H1 (cell line): ENCODE results near the gene SHANK1. TPM values are rescaled to one million over a fixed set of nuclear protein-coding genes. Genes with fewer than 3 reads are reported as not detected.

Experiments
- CTCF ChIA-PET: fragments of 300-600 bp; sonication (Branson Sonifier 250); formaldehyde crosslinking; loops from one replicate; lab custom pipeline; 2021; ENCODE audit not compliant: partially characterized antibody; lab: Charles Lee
- POLR2A ChIA-PET: fragments of 300-600 bp; sonication (Branson Sonifier 250); formaldehyde crosslinking; loops from one replicate; lab custom pipeline; 2021; ENCODE audit warnings: inconsistent platforms; ENCODE audit not compliant: partially characterized antibody; lab: Charles Lee
- DNase-seq, 2 experiments: peaks; one replicate each; pipeline versions ENCODE4 v3.0.0 to v3.0.0-alpha.2; 2010 to 2022; ENCODE audit warnings: low spot score in 2 of 2, low read depth in 1 of 2, mixed read lengths in 1 of 2
- FAIRE-seq: peaks from 2 replicates; lab custom pipeline; 2011; peaks lifted over from hg19 to GRCh38; lab: Jason Lieb, UNC
- H2AFZ ChIP-seq: 2 replicates; pipeline ENCODE4 v1.8.1; 2012; ENCODE audit warnings: low read length, inconsistent platforms
- H2AK5ac ChIP-seq: 2 replicates; pipeline ENCODE4 v1.6.1; 2013; ENCODE audit warnings: low read depth, low read length
- H2BK120ac ChIP-seq: replicated peaks from 2 replicates; pipeline ENCODE3; 2013; ENCODE audit warnings: low read depth, low read length, inconsistent platforms
- H2BK12ac ChIP-seq: 2 replicates; pipeline ENCODE4 v1.6.1; 2013; ENCODE audit warnings: low read depth, low read length
- H2BK15ac ChIP-seq: 2 replicates; pipeline ENCODE4 v1.6.1; 2013; ENCODE audit warnings: low read length
- H2BK20ac ChIP-seq: 2 replicates; pipeline ENCODE4 v1.6.1; 2013; ENCODE audit warnings: low read length
- H2BK5ac ChIP-seq: 2 replicates; pipeline ENCODE4 v1.6.1; 2013; ENCODE audit warnings: low read depth, low read length
- H3K14ac ChIP-seq: 2 replicates; pipeline ENCODE4 v1.6.1; 2013; ENCODE audit warnings: inconsistent platforms; ENCODE audit not compliant: insufficient read length
- H3K18ac ChIP-seq: 2 replicates; pipeline ENCODE4 v1.6.1; 2013; ENCODE audit warnings: low read length; ENCODE audit errors: extremely low read depth
- H3K23ac ChIP-seq: 2 replicates; pipeline ENCODE4 v1.6.1; 2013; ENCODE audit warnings: inconsistent platforms; ENCODE audit not compliant: insufficient read length
- H3K23me2 ChIP-seq: 2 replicates; pipeline ENCODE4 v1.6.1; 2013; ENCODE audit warnings: low read depth, low read length
- H3K27ac ChIP-seq: 2 replicates; pipeline ENCODE4 v1.6.1; 2011; ENCODE audit warnings: low read depth, low read length, inconsistent platforms
- H3K27me3 ChIP-seq, 4 experiments: replicated peaks in 1 of 4; 1 replicate in 1 of 4; 2 replicates in 3 of 4; pipeline versions ENCODE4 v1.6.1 to v1.8.1; 2011 to 2013; ENCODE audit warnings: low read length in 3 of 4, mild to moderate bottlenecking in 3 of 4, inconsistent platforms in 2 of 4, mixed read lengths in 2 of 4, moderate library complexity in 1 of 4; ENCODE audit not compliant: control insufficient read depth in 3 of 4, insufficient read depth in 3 of 4; ENCODE audit errors: extremely low read depth in 1 of 4
- H3K36me3 ChIP-seq, 4 experiments: 2 replicates each; pipeline versions ENCODE4 v1.6.1 to v1.8.1; 2011 to 2013; ENCODE audit warnings: mild to moderate bottlenecking in 4 of 4, low read length in 3 of 4, moderate library complexity in 2 of 4, control low read depth in 1 of 4, inconsistent platforms in 1 of 4; ENCODE audit not compliant: insufficient read depth in 4 of 4, control insufficient read depth in 2 of 4
- H3K4ac ChIP-seq: replicated peaks from 2 replicates; pipeline ENCODE3; 2013; ENCODE audit warnings: low read length, low read depth, mixed read lengths, inconsistent platforms; ENCODE audit not compliant: insufficient read length
- H3K4me1 ChIP-seq, 4 experiments: replicated peaks in 1 of 4; 1 replicate in 1 of 4; 2 replicates in 3 of 4; pipeline versions ENCODE4 v1.6.1 to v1.8.1; 2011 to 2013; ENCODE audit warnings: low read length in 3 of 4, inconsistent platforms in 2 of 4, mixed read lengths in 1 of 4; ENCODE audit not compliant: insufficient read depth in 4 of 4, control insufficient read depth in 3 of 4
- H3K4me2 ChIP-seq, 2 experiments: 2 replicates each; pipeline versions ENCODE4 v1.6.1 to v1.8.1; 2011 to 2013; ENCODE audit warnings: low read depth in 2 of 2, low read length in 2 of 2, control low read depth in 1 of 2, inconsistent platforms in 1 of 2, mild to moderate bottlenecking in 1 of 2; ENCODE audit not compliant: insufficient read depth in 1 of 2
- H3K4me3 ChIP-seq, 4 experiments: fragments of 200-600, 300-600 bp in 1 of 4; sonication (generic), shearing (Covaris generic), sonication (Bioruptor Twin) in 1 of 4; 2 replicates each; pipeline versions ENCODE4 v1.5.1 to v1.8.1; 2011 to 2016; ENCODE audit warnings: low read length in 4 of 4, low read depth in 3 of 4, control low read depth in 2 of 4, inconsistent platforms in 2 of 4, mild to moderate bottlenecking in 2 of 4, mixed read lengths in 1 of 4, moderate library complexity in 1 of 4; ENCODE audit not compliant: insufficient read depth in 2 of 4; ENCODE audit errors: extremely low read depth in 1 of 4
- H3K56ac ChIP-seq: replicated peaks from 2 replicates; pipeline ENCODE3; 2013; ENCODE audit warnings: low read depth, mild to moderate bottlenecking, mixed read lengths, low read length, inconsistent platforms; ENCODE audit not compliant: insufficient read length
- H3K79me1 ChIP-seq: 2 replicates; pipeline ENCODE4 v1.6.1; 2013; ENCODE audit warnings: low read depth, low read length, control low read depth
- H3K79me2 ChIP-seq, 2 experiments: 2 replicates each; pipeline versions ENCODE4 v1.6.1 to v1.8.1; 2012 to 2013; ENCODE audit warnings: low read length in 2 of 2, mild to moderate bottlenecking in 2 of 2, inconsistent platforms in 1 of 2; ENCODE audit not compliant: insufficient read depth in 2 of 2, control insufficient read depth in 1 of 2
- H3K9ac ChIP-seq, 4 experiments: replicated peaks in 1 of 4; 1 replicate in 1 of 4; 2 replicates in 3 of 4; pipeline versions ENCODE4 v1.6.1 to v1.8.1; 2011 to 2013; ENCODE audit warnings: low read depth in 3 of 4, low read length in 3 of 4, control low read depth in 2 of 4, mild to moderate bottlenecking in 2 of 4, moderate library complexity in 2 of 4, inconsistent platforms in 1 of 4; ENCODE audit errors: extremely low read depth in 1 of 4
- H3K9me3 ChIP-seq, 2 experiments: 2 replicates each; pipeline versions ENCODE4 v1.6.1 to v1.8.1; 2012 to 2013; ENCODE audit warnings: mild to moderate bottlenecking in 2 of 2, moderate library complexity in 2 of 2, control low read depth in 1 of 2, inconsistent platforms in 1 of 2, low read depth in 1 of 2, low read length in 1 of 2, mixed read lengths in 1 of 2; ENCODE audit not compliant: insufficient read depth in 2 of 2
- H4K20me1 ChIP-seq, 2 experiments: replicated peaks in 1 of 2; 2 replicates each; pipeline versions ENCODE3 to v1.8.1; 2011 to 2013; ENCODE audit warnings: inconsistent platforms in 2 of 2, low read length in 2 of 2, mild to moderate bottlenecking in 1 of 2; ENCODE audit not compliant: insufficient read depth in 2 of 2, control insufficient read depth in 1 of 2
- H4K5ac ChIP-seq: 2 replicates; pipeline ENCODE4 v1.6.1; 2013; ENCODE audit warnings: low read length, low read depth, mixed read lengths, inconsistent platforms; ENCODE audit not compliant: insufficient read length
- H4K8ac ChIP-seq: 2 replicates; pipeline ENCODE4 v1.8.0; 2013; ENCODE audit warnings: mild to moderate bottlenecking, moderate library complexity, low read length, inconsistent platforms; ENCODE audit not compliant: insufficient read depth; ENCODE audit errors: extremely low read depth
- H4K91ac ChIP-seq: replicated peaks from 2 replicates; pipeline ENCODE3; 2013; ENCODE audit warnings: low read length, mixed read lengths, inconsistent platforms; ENCODE audit not compliant: insufficient read length
- ASH2L ChIP-seq: fragments of 200-600, 300-600 bp; sonication (generic); IDR thresholded peaks from one replicate; pipeline ENCODE4 v1.7.1; 2017; ENCODE audit warnings: low read length
- CEBPB ChIP-seq: IDR thresholded peaks from 2 replicates; pipeline ENCODE4 v1.6.1; 2012; ENCODE audit warnings: low read depth, low read length
- CHD2 ChIP-seq: IDR thresholded peaks from 2 replicates; pipeline ENCODE4 v1.6.1; 2012; ENCODE audit warnings: low read length, improper control_type of control experiment
- FOSL1 ChIP-seq: IDR thresholded peaks from 2 replicates; pipeline ENCODE4 v1.6.1; 2011; ENCODE audit warnings: mild to moderate bottlenecking, low read depth, low read length, moderate library complexity; ENCODE audit not compliant: insufficient read depth
- HDAC6 ChIP-seq: IDR thresholded peaks from one replicate; pipeline ENCODE4 v1.7.1; 2012; ENCODE audit warnings: low read depth, mild to moderate bottlenecking, inconsistent platforms, low read length, moderate library complexity
- JUND ChIP-seq: IDR thresholded peaks from 2 replicates; pipeline ENCODE4 v1.6.1; 2011; ENCODE audit warnings: mild to moderate bottlenecking, improper control_type of control experiment, low read length
- POLR2AphosphoS5 ChIP-seq: IDR thresholded peaks from 2 replicates; pipeline ENCODE4 v1.6.1; 2011; ENCODE audit warnings: low read depth, low read length
- RXRA ChIP-seq: IDR thresholded peaks from 2 replicates; pipeline ENCODE4 v1.6.1; 2011; ENCODE audit warnings: low read depth, mild to moderate bottlenecking, low read length, moderate library complexity; ENCODE audit not compliant: insufficient read depth
- SIX5 ChIP-seq: IDR thresholded peaks from 2 replicates; pipeline ENCODE4 v1.6.1; 2011; ENCODE audit warnings: mild to moderate bottlenecking, low read depth, low read length
- TAF1 ChIP-seq: IDR thresholded peaks from 2 replicates; pipeline ENCODE4 v1.6.1; 2011; ENCODE audit warnings: mild to moderate bottlenecking, low read depth, low read length
- TBP ChIP-seq: IDR thresholded peaks from 2 replicates; pipeline ENCODE4 v1.6.1; 2011; ENCODE audit warnings: low read depth, low read length, improper control_type of control experiment
- ZNF274 ChIP-seq: IDR thresholded peaks from 2 replicates; pipeline ENCODE4 v1.7.0; 2012; ENCODE audit warnings: low read length, borderline replicate concordance; ENCODE audit errors: extremely low read depth
- WGBS, 2 experiments: shearing (Covaris generic) in 1 of 2; methylation state at CpG; one replicate each; pipeline versions ENCODE4 v1.1.6 to v1.1.7; 2013 to 2015; ENCODE audit warnings: low lambda C conversion rate in 2 of 2, mixed read lengths in 2 of 2, inconsistent platforms in 1 of 2, low coverage in 1 of 2, missing lambda C conversion rate in 1 of 2; ENCODE audit not compliant: insufficient replicate concordance in 2 of 2, insufficient coverage in 1 of 2, insufficient read length in 1 of 2; ENCODE audit errors: extremely low coverage in 1 of 2, missing lambda C conversion rate in 1 of 2; 5-methylcytosine and 5-hydroxymethylcytosine counted together
- polyA plus RNA-seq, 7 experiments: library from polyadenylated mRNA; depleted of rRNA in 3 of 7; stranded (reverse) in 5 of 7; unstranded in 2 of 7; fragments of >200 nt in 5 of 7; fragments of 200-250 nt in 2 of 7; gene quantifications; 1 replicate in 5 of 7; 2 replicates in 1 of 7; 4 replicates in 1 of 7; pipeline versions ENCODE4 v1.2.1 to v1.2.3, GENCODE V29; 2011 to 2013; ENCODE audit warnings: missing spikeins in 2 of 7, mixed read lengths in 2 of 7
- total RNA-seq: library from RNA; stranded (reverse); fragmentation: NEBNext Ultra II Directional; extraction: Animal tissue kit (Norgen Biotek cat#: 25700); gene quantifications from 2 replicates; pipeline ENCODE4 v1.2.1, GENCODE V29; 2021
- TF ChIP-seq, protein P1 (sequence below): IDR thresholded peaks from 2 replicates; pipeline ENCODE4 v1.6.1; 2012; ENCODE audit warnings: inconsistent platforms
- TF ChIP-seq, protein P2 (sequence below): IDR thresholded peaks from 2 replicates; pipeline ENCODE4 v1.6.1; 2011; ENCODE audit warnings: low read depth, mild to moderate bottlenecking, low read length; ENCODE audit not compliant: insufficient read depth

Gene SHANK1
- total and polyA plus RNA-seq, 2 of the 8 experiments (the other 6 are each of a cell fraction or from before 2014, with no cell fraction given): 1.1 to 3.7 TPM

DNA sequence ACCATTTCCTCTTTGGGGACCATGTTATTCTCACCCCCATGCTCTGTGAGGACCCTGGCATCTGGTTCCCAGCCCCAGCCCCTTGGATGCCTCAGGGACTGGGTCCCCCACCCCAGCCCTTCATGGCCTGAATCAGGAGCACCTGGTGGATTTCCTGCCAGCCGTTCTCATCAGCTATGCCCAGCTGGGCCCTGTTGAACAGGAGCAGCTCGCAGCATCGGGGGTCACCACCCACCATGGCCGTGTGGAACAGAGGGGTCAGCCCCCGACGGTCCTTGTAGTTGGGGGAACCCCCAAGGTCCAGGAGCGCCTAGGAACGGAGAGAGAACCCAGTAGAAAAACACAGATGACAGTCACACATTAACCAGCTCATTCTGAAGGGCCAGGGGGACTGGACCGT is 7.8 kb downstream of the SHANK1 start:
- Histone ChIP-seq H2BK12ac (no peak overlapping the region), H3K79me1 (no peaks in the 10 kb centered on the region; the same call in 1 of the 2 replicates), H3K79me2 (no peaks in the 10 kb centered on the region), H4K5ac (no peak overlapping the region), H3K23ac (no peak overlapping the region), H3K27ac (no peak overlapping the region), H3K9ac (no peak overlapping the region), H3K14ac (no peak overlapping the region), H3K27me3 (no peaks in the 10 kb centered on the region; a peak in 3 of 7 replicates), H2BK120ac (no peak overlapping the region), H3K18ac (no peak overlapping the region), H4K91ac (no peak overlapping the region), H2BK15ac (no peak overlapping the region), H3K4me2 (no peak overlapping the region), H2BK5ac (no peak overlapping the region), H3K56ac (no peak overlapping the region)
- FAIRE-seq (no peak), DNase-seq (no peak)
- CTCF ChIA-PET: interaction anchor here (1.2 to 2.4 kb wide), 5 partner anchors 9 to 72 kb away, joined by 3 to 16 read pairs (median 4); no protein-coding TSS in a partner anchor
- WGBS, 2 experiments: 86% methylated on average over 9 of the region's 9 CpGs; no CpG with 5 or more reads in 1 of the 2 experiments
- TF ChIP-seq CHD2 (no peak), ASH2L (no peak), TBP (no peak), RXRA (no peak), FOSL1 (no peak), SIX5 (no peak), CEBPB (no peak), JUND (no peak), TAF1 (no peak), HDAC6 (no peak), POLR2AphosphoS5 (no peak), ZNF274 (no peak)
- TF ChIP-seq, protein P1, sequence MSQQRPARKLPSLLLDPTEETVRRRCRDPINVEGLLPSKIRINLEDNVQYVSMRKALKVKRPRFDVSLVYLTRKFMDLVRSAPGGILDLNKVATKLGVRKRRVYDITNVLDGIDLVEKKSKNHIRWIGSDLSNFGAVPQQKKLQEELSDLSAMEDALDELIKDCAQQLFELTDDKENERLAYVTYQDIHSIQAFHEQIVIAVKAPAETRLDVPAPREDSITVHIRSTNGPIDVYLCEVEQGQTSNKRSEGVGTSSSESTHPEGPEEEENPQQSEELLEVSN: no peak
- TF ChIP-seq, protein P2, sequence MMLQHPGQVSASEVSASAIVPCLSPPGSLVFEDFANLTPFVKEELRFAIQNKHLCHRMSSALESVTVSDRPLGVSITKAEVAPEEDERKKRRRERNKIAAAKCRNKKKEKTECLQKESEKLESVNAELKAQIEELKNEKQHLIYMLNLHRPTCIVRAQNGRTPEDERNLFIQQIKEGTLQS: no peak
- TF ChIP-seq, all 59 proteins: peak for 0
- no peaks in the 10 kb centered on the region for H3K9me3 ChIP-seq
- no peak overlapping the region for H2AFZ ChIP-seq
- H3K4me3 ChIP-seq: no peak overlapping the region
- H2AK5ac ChIP-seq: no peak overlapping the region
- H3K36me3 ChIP-seq: no peaks in the 10 kb centered on the region; a peak in 2 of 8 replicates
- H3K4me1 ChIP-seq: peaks cover 0 to 2% (median 0%) of the 10 kb centered on the region in 4 experiments; a peak in 2 of 7 replicates
- peaks cover 2% of the 10 kb centered on the region in 2 experiments for H4K20me1 ChIP-seq
- H3K4ac ChIP-seq: no peak overlapping the region
- no peaks in the 10 kb centered on the region; the same call in 1 of the 2 replicates for H3K23me2 ChIP-seq
- POLR2A ChIA-PET: interaction anchor here (1.3 to 2.4 kb wide), 2 partner anchors 10 to 19 kb away, joined by 3 to 8 read pairs; no protein-coding TSS in a partner anchor
- H4K8ac ChIP-seq: no peak overlapping the region
- H2BK20ac ChIP-seq: no peak overlapping the region
